Tibial nerve (tissue), 4 donors: ENCODE data around the gene EPB41L4B. TPM values are rescaled to one million over a fixed set of nuclear protein-coding genes. Genes with fewer than 3 reads are reported as not detected.

ENCODE experiments used
- DNase-seq, 2 donors: peaks; one replicate each; pipeline ENCODE4 v3.0.0-alpha.2; 2019; ENCODE audit warnings: low spot score in 2 of 2
- H3K27ac ChIP-seq, 4 donors: fragments of 200-600 bp; sonication (generic) in 3 of 4; one replicate each; pipeline ENCODE4 v1.5.1; 2017 to 2019; ENCODE audit warnings: mild to moderate bottlenecking in 1 of 4
- H3K27me3 ChIP-seq, 2 donors: fragments of 200-600 bp; sonication (generic) in 1 of 2; one replicate each; pipeline versions ENCODE4 v1.5.1 to v1.6.0; 2017 to 2019
- H3K36me3 ChIP-seq, 3 donors: fragments of 200-600 bp; sonication (generic); one replicate each; pipeline ENCODE4 v1.5.1; 2018 to 2019
- H3K4me1 ChIP-seq, 4 donors: fragments of 200-600 bp; sonication (generic) in 3 of 4; one replicate each; pipeline ENCODE4 v1.5.1; 2017 to 2019
- H3K4me3 ChIP-seq, 4 donors: fragments of 200-600 bp; sonication (generic) in 3 of 4; one replicate each; pipeline ENCODE4 v1.5.1; 2017 to 2019; ENCODE audit warnings: mild to moderate bottlenecking in 1 of 4, moderate library complexity in 1 of 4
- H3K9me3 ChIP-seq, 4 donors: fragments of 200-600 bp; sonication (generic) in 3 of 4; one replicate each; pipeline ENCODE4 v1.5.1; 2017 to 2019
- EP300 ChIP-seq, 2 donors: sonication (generic); formaldehyde crosslinking; IDR thresholded peaks; one replicate each; pipeline ENCODE4 v1.6.1; 2017; ENCODE audit warnings: antibody characterized with exemption in 2 of 2, mild to moderate bottlenecking in 1 of 2
- POLR2A ChIP-seq, 2 donors: fragments of 450-650 bp; IDR thresholded peaks; one replicate each; pipeline ENCODE4 v1.6.1; 2017; ENCODE audit warnings: antibody characterized with exemption in 2 of 2, mild to moderate bottlenecking in 2 of 2, moderate library complexity in 2 of 2
- WGBS, 2 donors: methylation state at CpG; one replicate each; pipeline ENCODE4 v1.1.5; 2018; 5-methylcytosine and 5-hydroxymethylcytosine counted together
- total RNA-seq, 4 donors: library from RNA; depleted of rRNA; stranded (reverse); fragments of >200 nt; gene quantifications; one replicate each; pipeline ENCODE4 v1.1.0, GENCODE V29; 2016
- TF ChIP-seq, protein P1 (sequence below), 5 experiments: fragments of 200-600 bp in 3 of 5; fragments of 450-650 bp in 2 of 5; sonication (generic) in 3 of 5; IDR thresholded peaks; one replicate each; pipeline ENCODE4 v1.5.1; 2016 to 2019; ENCODE audit warnings: antibody characterized with exemption in 5 of 5, mild to moderate bottlenecking in 3 of 5, moderate library complexity in 2 of 5

Gene EPB41L4B
- total RNA-seq, 4 donors from 2014 or later: 14.7 to 28.0 (median 19.1) TPM

DNA sequence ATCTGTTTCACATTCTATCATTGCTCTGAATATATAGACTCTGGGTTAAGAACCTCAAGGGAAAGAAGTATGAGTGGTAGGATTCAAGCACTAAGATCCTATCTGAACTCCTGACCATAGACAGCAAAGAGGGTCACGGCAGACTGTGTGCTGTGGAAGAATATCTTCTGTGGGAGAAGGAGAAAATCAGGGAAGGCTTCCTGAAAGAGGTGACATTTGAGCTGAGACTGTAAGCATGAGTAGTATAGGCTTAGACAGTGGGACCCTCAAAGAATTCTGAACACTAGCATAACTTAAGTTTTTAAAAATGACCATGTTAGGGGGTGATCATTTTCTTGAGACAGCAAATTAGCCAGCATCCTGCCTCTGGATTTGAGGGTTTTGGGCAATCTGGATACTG, 157.7 kb downstream of the EPB41L4B start:
- WGBS, 2 donors: 94 to 95% methylated on average over 1 of the region's 1 CpG
- Histone ChIP-seq H3K4me1 (peaks cover 0 to 3% (median 0%) of the 10 kb centered on the region in 4 donors), H3K27me3 (peaks cover 0 to 18% of the 10 kb centered on the region in 2 donors), H3K9me3 (no peaks in the 10 kb centered on the region), H3K4me3 (no peak overlapping the region), H3K36me3 (no peaks in the 10 kb centered on the region), H3K27ac (no peak overlapping the region)
- no peak for DNase-seq
- TF ChIP-seq POLR2A (IDR thresholded peaks at IDR 0.05) (no peak), EP300 (IDR thresholded peaks at IDR 0.05) (no peak)
- TF ChIP-seq, protein P1, sequence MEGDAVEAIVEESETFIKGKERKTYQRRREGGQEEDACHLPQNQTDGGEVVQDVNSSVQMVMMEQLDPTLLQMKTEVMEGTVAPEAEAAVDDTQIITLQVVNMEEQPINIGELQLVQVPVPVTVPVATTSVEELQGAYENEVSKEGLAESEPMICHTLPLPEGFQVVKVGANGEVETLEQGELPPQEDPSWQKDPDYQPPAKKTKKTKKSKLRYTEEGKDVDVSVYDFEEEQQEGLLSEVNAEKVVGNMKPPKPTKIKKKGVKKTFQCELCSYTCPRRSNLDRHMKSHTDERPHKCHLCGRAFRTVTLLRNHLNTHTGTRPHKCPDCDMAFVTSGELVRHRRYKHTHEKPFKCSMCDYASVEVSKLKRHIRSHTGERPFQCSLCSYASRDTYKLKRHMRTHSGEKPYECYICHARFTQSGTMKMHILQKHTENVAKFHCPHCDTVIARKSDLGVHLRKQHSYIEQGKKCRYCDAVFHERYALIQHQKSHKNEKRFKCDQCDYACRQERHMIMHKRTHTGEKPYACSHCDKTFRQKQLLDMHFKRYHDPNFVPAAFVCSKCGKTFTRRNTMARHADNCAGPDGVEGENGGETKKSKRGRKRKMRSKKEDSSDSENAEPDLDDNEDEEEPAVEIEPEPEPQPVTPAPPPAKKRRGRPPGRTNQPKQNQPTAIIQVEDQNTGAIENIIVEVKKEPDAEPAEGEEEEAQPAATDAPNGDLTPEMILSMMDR (IDR thresholded peaks at IDR 0.05): no peak

- H3K27me3 ChIP-seq: peaks cover 0 to 15% of the 10 kb centered on the region in 2 donors
- no peak overlapping the region for H3K27ac ChIP-seq
- no peaks in the 10 kb centered on the region for H3K36me3 ChIP-seq
- DNase-seq: no peak
- WGBS, 2 donors: 82 to 84% methylated on average over 3 of the region's 3 CpGs
- H3K4me1 ChIP-seq: peaks cover 0 to 3% (median 0%) of the 10 kb centered on the region in 4 donors
- no peaks in the 10 kb centered on the region for H3K9me3 ChIP-seq
- TF ChIP-seq POLR2A (IDR thresholded peaks at IDR 0.05) (no peak), EP300 (IDR thresholded peaks at IDR 0.05) (no peak)
- TF ChIP-seq, protein P1 (IDR thresholded peaks at IDR 0.05): no peak
- no peak overlapping the region for H3K4me3 ChIP-seq
Measured at GRCh38 chr9:109162677-109163076, 158.2 kb downstream of the EPB41L4B start.

GRCh38 chr9:109161471-109161870, 159.4 kb downstream of the EPB41L4B start:
- TF ChIP-seq POLR2A (IDR thresholded peaks at IDR 0.05) (no peak), EP300 (IDR thresholded peaks at IDR 0.05) (no peak)
- TF ChIP-seq, protein P1 (IDR thresholded peaks at IDR 0.05): no peak
- DNase-seq: no peak
- H3K27me3 ChIP-seq: peaks cover 0 to 7% of the 10 kb centered on the region in 2 donors
- no peak overlapping the region for H3K4me3 ChIP-seq
- no peaks in the 10 kb centered on the region for H3K9me3 ChIP-seq
- 80 to 89% methylated on average over 3 of the region's 3 CpGs for WGBS, 2 donors
- H3K4me1 ChIP-seq: no peaks in the 10 kb centered on the region
- no peak overlapping the region for H3K27ac ChIP-seq
- H3K36me3 ChIP-seq: no peaks in the 10 kb centered on the region

- H3K36me3 ChIP-seq: no peaks in the 10 kb centered on the region
- WGBS, 2 donors: 87 to 95% methylated on average over 4 of the region's 4 CpGs
- no peak for TF ChIP-seq EP300 (IDR thresholded peaks at IDR 0.05)
- TF ChIP-seq, protein P1 (IDR thresholded peaks at IDR 0.05): no peak
- no peak for TF ChIP-seq POLR2A (IDR thresholded peaks at IDR 0.05)
- no peaks in the 10 kb centered on the region for H3K4me1 ChIP-seq
- H3K27ac ChIP-seq: no peak overlapping the region
- H3K4me3 ChIP-seq: no peak overlapping the region
- no peak for DNase-seq
- no peaks in the 10 kb centered on the region for H3K9me3 ChIP-seq
- no peaks in the 10 kb centered on the region for H3K27me3 ChIP-seq
Measured at GRCh38 chr9:109159583-109159982, 161.3 kb downstream of the EPB41L4B start.

GRCh38 chr9:109158651-109159050, 162.2 kb downstream of the EPB41L4B start:
- no peaks in the 10 kb centered on the region for H3K4me1 ChIP-seq
- H3K4me3 ChIP-seq: no peak overlapping the region
- H3K27me3 ChIP-seq: no peaks in the 10 kb centered on the region
- no peak overlapping the region for H3K27ac ChIP-seq
- H3K36me3 ChIP-seq: no peaks in the 10 kb centered on the region
- no peak for TF ChIP-seq EP300 (IDR thresholded peaks at IDR 0.05)
- TF ChIP-seq POLR2A (IDR thresholded peaks at IDR 0.05): no peak
- TF ChIP-seq, protein P1 (IDR thresholded peaks at IDR 0.05): no peak
- DNase-seq: no peak
- H3K9me3 ChIP-seq: peaks cover 0 to 1% (median 0%) of the 10 kb centered on the region in 4 donors
